Spleen (tissue), 7 donors: ENCODE results near the gene TRIM58.

ENCODE experiments used
- POLR2A ChIP-seq, 3 donors: fragments of 450-650 bp; IDR thresholded peaks; one replicate each; pipeline ENCODE4 v1.5.1; 2017; ENCODE audit warnings: antibody characterized with exemption in 3 of 3, mild to moderate bottlenecking in 1 of 3
- POLR2AphosphoS5 ChIP-seq, 3 donors: sonication (generic); formaldehyde crosslinking; IDR thresholded peaks; one replicate each; pipeline ENCODE4 v1.5.1; 2017; ENCODE audit warnings: antibody characterized with exemption in 3 of 3
- TF ChIP-seq, protein P1 (sequence below), 11 experiments: fragments of 200-600 bp in 7 of 11; fragments of 450-650 bp in 4 of 11; sonication (generic) in 4 of 11; IDR thresholded peaks in 8 of 11; conservative IDR thresholded peaks in 3 of 11; 1 replicate in 7 of 11; 2 replicates in 4 of 11; pipeline versions ENCODE4 v1.4.0 to v1.8.0; 2016 to 2021; ENCODE audit warnings: antibody characterized with exemption in 11 of 11, inconsistent platforms in 4 of 11, mild to moderate bottlenecking in 1 of 11
- donor health status: DM: no; HTN: no; CAD: no; lungs with moderate emphysema.
- donor health status: DM: no; HTN: no; CAD: no.
- donor health status: DM: no; HTN: no; CAD: no.

DNA sequence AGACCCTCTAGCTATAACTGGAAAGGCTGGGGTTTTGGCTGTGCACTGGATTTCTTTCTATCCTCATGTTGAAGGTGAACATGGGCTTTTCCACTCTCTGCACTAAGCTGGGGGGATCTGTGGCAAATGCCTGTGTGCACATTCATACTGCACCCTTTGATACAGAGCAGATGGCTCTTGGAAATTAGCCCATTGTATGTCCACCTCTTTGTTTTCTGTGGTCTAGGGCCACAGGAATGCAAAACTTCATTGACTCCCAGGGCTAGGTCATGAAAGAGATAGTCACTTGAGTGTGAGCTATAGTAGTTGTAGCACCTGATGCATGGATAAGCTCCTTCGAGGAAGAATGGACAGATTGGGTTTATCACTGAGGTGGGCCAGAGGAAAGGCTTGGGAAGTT is 27.3 kb upstream of the TRIM58 start:
- TF ChIP-seq, protein P1, sequence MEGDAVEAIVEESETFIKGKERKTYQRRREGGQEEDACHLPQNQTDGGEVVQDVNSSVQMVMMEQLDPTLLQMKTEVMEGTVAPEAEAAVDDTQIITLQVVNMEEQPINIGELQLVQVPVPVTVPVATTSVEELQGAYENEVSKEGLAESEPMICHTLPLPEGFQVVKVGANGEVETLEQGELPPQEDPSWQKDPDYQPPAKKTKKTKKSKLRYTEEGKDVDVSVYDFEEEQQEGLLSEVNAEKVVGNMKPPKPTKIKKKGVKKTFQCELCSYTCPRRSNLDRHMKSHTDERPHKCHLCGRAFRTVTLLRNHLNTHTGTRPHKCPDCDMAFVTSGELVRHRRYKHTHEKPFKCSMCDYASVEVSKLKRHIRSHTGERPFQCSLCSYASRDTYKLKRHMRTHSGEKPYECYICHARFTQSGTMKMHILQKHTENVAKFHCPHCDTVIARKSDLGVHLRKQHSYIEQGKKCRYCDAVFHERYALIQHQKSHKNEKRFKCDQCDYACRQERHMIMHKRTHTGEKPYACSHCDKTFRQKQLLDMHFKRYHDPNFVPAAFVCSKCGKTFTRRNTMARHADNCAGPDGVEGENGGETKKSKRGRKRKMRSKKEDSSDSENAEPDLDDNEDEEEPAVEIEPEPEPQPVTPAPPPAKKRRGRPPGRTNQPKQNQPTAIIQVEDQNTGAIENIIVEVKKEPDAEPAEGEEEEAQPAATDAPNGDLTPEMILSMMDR (IDR thresholded peaks at IDR 0.05 in 8 of 11, conservative IDR thresholded peaks at IDR 0.05 in 3 of 11), result no peak
- no peak for TF ChIP-seq POLR2A (IDR thresholded peaks at IDR 0.05)
- no peak for TF ChIP-seq POLR2AphosphoS5 (IDR thresholded peaks at IDR 0.05)
